HG03521 (cell line): ENCODE measurements around the gene CDH8.

Experiments
- ATAC-seq: cut with Tn5 transposase; IDR thresholded peaks from one replicate; pipeline ENCODE4 v1.9.1; 2021; ENCODE audit warnings: mild to moderate bottlenecking, moderate library complexity; ENCODE audit not compliant: unreplicated experiment

CDH8 gene

GRCh38 chr16:62033065-62033464, 3.2 kb downstream of the CDH8 start:
- no peak for ATAC-seq

- ATAC-seq = no peak
Observed at GRCh38 chr16:62029947-62030346, 6.3 kb downstream of the CDH8 start.

GRCh38 chr16:62022688-62023087, 13.6 kb downstream of the CDH8 start:
- no peak for ATAC-seq

- no peak for ATAC-seq
Observed at GRCh38 chr16:62021161-62021581, 15.1 kb downstream of the CDH8 start.

GRCh38 chr16:62020681-62021080, 15.6 kb downstream of the CDH8 start:
- no peak for ATAC-seq

GRCh38 chr16:62019851-62020250, 16.4 kb downstream of the CDH8 start:
- no peak for ATAC-seq

- ATAC-seq = no peak
Observed at GRCh38 chr16:62018301-62019060, 17.8 kb downstream of the CDH8 start.

GRCh38 chr16:62014319-62014923, 21.8 kb downstream of the CDH8 start:
- ATAC-seq = no peak

- no peak for ATAC-seq
Observed at GRCh38 chr16:62010186-62010585, 26.1 kb downstream of the CDH8 start.

- no peak for ATAC-seq
Observed at GRCh38 chr16:61998460-61998859, 37.8 kb downstream of the CDH8 start.

GRCh38 chr16:61993108-61993507, 43.1 kb downstream of the CDH8 start:
- ATAC-seq = no peak

- no peak for ATAC-seq
Observed at GRCh38 chr16:61987474-61988012, 48.7 kb downstream of the CDH8 start.

- ATAC-seq = no peak
Observed at GRCh38 chr16:61969077-61969382, 67.2 kb downstream of the CDH8 start.

GRCh38 chr16:61968242-61969076, 67.8 kb downstream of the CDH8 start:
- ATAC-seq = no peak

- ATAC-seq = no peak
Observed at GRCh38 chr16:61957075-61957855, 79.0 kb downstream of the CDH8 start.

- ATAC-seq = no peak
Observed at GRCh38 chr16:61952841-61953240, 83.4 kb downstream of the CDH8 start.

- ATAC-seq = no peak
Observed at GRCh38 chr16:61948414-61948813, 87.8 kb downstream of the CDH8 start.

- ATAC-seq = no peak
Observed at GRCh38 chr16:61946019-61946418, 90.2 kb downstream of the CDH8 start.

- no peak for ATAC-seq
Observed at GRCh38 chr16:61945511-61945910, 90.7 kb downstream of the CDH8 start.

GRCh38 chr16:61944004-61944403, 92.2 kb downstream of the CDH8 start:
- no peak for ATAC-seq

GRCh38 chr16:61940611-61941010, 95.6 kb downstream of the CDH8 start:
- ATAC-seq = no peak
